PC-9 (cell line): ENCODE data around the gene FBN1. TPM values are rescaled to one million over a fixed set of nuclear protein-coding genes. Genes with fewer than 3 reads are reported as not detected.
A peak's percentile ranks its signal among the peaks of the same experiment; 100 is the strongest.

Source experiments
- BruUV-seq: library from RNA; stranded (reverse); fragments of 400-500 nt; replicated peaks from 2 replicates; lab custom pipeline; 2021; lab: Mats Ljungman, UMichigan
- CTCF ChIA-PET: fragments of 300-600 bp; sonication (Branson Sonifier 250); formaldehyde crosslinking; loops from one replicate; lab custom pipeline; 2022; ENCODE audit warnings: antibody characterized with exemption; lab: Charles Lee
- POLR2A ChIA-PET: fragments of 300-600 bp; sonication (Branson Sonifier 250); formaldehyde crosslinking; loops from one replicate; lab custom pipeline; 2022; ENCODE audit warnings: antibody characterized with exemption; ENCODE audit not compliant: unreplicated experiment; lab: Charles Lee
- DNase-seq, 2 experiments: peaks; one replicate each; pipeline versions ENCODE4 v3.0.0 to v3.0.0-alpha.2; 2015 to 2022; ENCODE audit warnings: mixed read lengths in 1 of 2
- H2AFZ ChIP-seq: fragments of 200-600 bp; sonication (generic); 2 replicates; pipeline ENCODE4 v1.8.1; 2017; ENCODE audit warnings: antibody characterized with exemption
- H3F3A ChIP-seq: fragments of 200-600 bp; sonication (generic); 2 replicates; pipeline ENCODE4 v1.8.1; 2017; ENCODE audit warnings: antibody characterized with exemption, mild to moderate bottlenecking, low read depth; ENCODE audit not compliant: insufficient read depth
- H3K27ac ChIP-seq: fragments of 200-600 bp; sonication (generic); 2 replicates; pipeline ENCODE4 v1.6.1; 2016; ENCODE audit warnings: mixed run types
- H3K27me3 ChIP-seq: fragments of 200-600 bp; sonication (generic); 2 replicates; pipeline ENCODE4 v1.6.1; 2016; ENCODE audit warnings: low read depth, mixed run types; ENCODE audit not compliant: insufficient read depth
- H3K36me3 ChIP-seq: fragments of 200-600 bp; sonication (generic); 2 replicates; pipeline ENCODE4 v1.6.1; 2016; ENCODE audit warnings: low read depth, mixed run types
- H3K4me1 ChIP-seq: fragments of 200-600 bp; sonication (generic); replicated peaks from 2 replicates; pipeline ENCODE4 v1.6.1; 2016; ENCODE audit warnings: mixed run types; ENCODE audit not compliant: insufficient read depth
- H3K4me2 ChIP-seq: fragments of 200-600 bp; sonication (generic); 2 replicates; pipeline ENCODE4 v1.6.1; 2017; ENCODE audit warnings: mixed run types
- H3K4me3 ChIP-seq: fragments of 200-600 bp; sonication (generic); 2 replicates; pipeline ENCODE4 v1.6.1; 2016; ENCODE audit warnings: mixed run types
- H3K79me2 ChIP-seq: fragments of 200-600 bp; sonication (generic); 2 replicates; pipeline ENCODE4 v1.6.1; 2017; ENCODE audit warnings: low read depth, mixed run types
- H3K9me2 ChIP-seq: fragments of 200-600 bp; sonication (generic); 2 replicates; pipeline ENCODE4 v1.8.1; 2017; ENCODE audit warnings: mild to moderate bottlenecking; ENCODE audit not compliant: insufficient read depth
- H3K9me3 ChIP-seq: fragments of 200-600 bp; sonication (generic); 2 replicates; pipeline ENCODE4 v1.8.1; 2016; ENCODE audit warnings: low read depth; ENCODE audit not compliant: insufficient read depth
- H4K20me1 ChIP-seq: fragments of 200-600 bp; sonication (generic); 2 replicates; pipeline ENCODE4 v1.8.1; 2017; ENCODE audit not compliant: insufficient read depth
- CTCF ChIP-seq: fragments of 200-600 bp; sonication (generic); conservative IDR thresholded peaks from 2 replicates; pipeline ENCODE4 v1.6.1; 2017; ENCODE audit warnings: mixed run types, antibody characterized with exemption, mild to moderate bottlenecking, moderate library complexity
- EZH2 ChIP-seq: fragments of 200-600 bp; sonication (generic); IDR thresholded peaks from 2 replicates; pipeline ENCODE4 v1.8.0; 2017; ENCODE audit warnings: antibody characterized with exemption, low read depth
- intact Hi-C: fragments of 100-400 bp; cut with micrococcal nuclease; formaldehyde crosslinking; loops from one replicate; pipeline ENCODE4 v1.10.0; 2022; ENCODE audit not compliant: unreplicated experiment
- total RNA-seq: library from RNA; stranded (reverse); gene quantifications from 2 replicates; pipeline ENCODE4 v1.2.3, GENCODE V29; 2021

Gene FBN1
- total RNA-seq, 1 experiment from 2014 or later: 1.3 TPM

GRCh38 chr15:48415036-48415886 lies 230.2 kb downstream of the FBN1 start:
- no TSS peak for BruUV-seq
- no peaks in the 10 kb centered on the region for H3K36me3 ChIP-seq
- no peaks in the 10 kb centered on the region for H3K27me3 ChIP-seq
- H3K27ac ChIP-seq: no peak overlapping the region
- H2AFZ ChIP-seq: no peak overlapping the region
- no peaks in the 10 kb centered on the region for H3K9me3 ChIP-seq
- no peaks in the 10 kb centered on the region for H3K79me2 ChIP-seq
- H4K20me1 ChIP-seq: no peaks in the 10 kb centered on the region
- no peak overlapping the region for H3K4me3 ChIP-seq
- POLR2A ChIA-PET: no interaction called here
- no peaks in the 10 kb centered on the region for H3K4me1 ChIP-seq
- intact Hi-C loops: loop anchor here (5.0 kb wide), 1 partner anchor 43 kb away; no protein-coding TSS in a partner anchor
- DNase-seq: peak in 1 of 2 experiments; percentile 16
- H3K4me2 ChIP-seq: no peak overlapping the region
- CTCF ChIA-PET: no interaction called here
- no peaks in the 10 kb centered on the region for H3F3A ChIP-seq
- no peaks in the 10 kb centered on the region for H3K9me2 ChIP-seq
- no peak for TF ChIP-seq EZH2
- TF ChIP-seq CTCF: no peak

GRCh38 chr15:48414015-48414414 lies 231.5 kb downstream of the FBN1 start:
- no peaks in the 10 kb centered on the region for H3K9me3 ChIP-seq
- no peaks in the 10 kb centered on the region for H4K20me1 ChIP-seq
- H3K4me1 ChIP-seq: no peaks in the 10 kb centered on the region
- CTCF ChIA-PET: no interaction called here
- intact Hi-C loops: no loop called here
- no peaks in the 10 kb centered on the region for H3K79me2 ChIP-seq
- H3K9me2 ChIP-seq: no peaks in the 10 kb centered on the region
- H2AFZ ChIP-seq: no peak overlapping the region
- DNase-seq: no peak
- H3K4me2 ChIP-seq: no peak overlapping the region
- no peak for TF ChIP-seq EZH2
- no peak for TF ChIP-seq CTCF
- POLR2A ChIA-PET: no interaction called here
- H3K27me3 ChIP-seq: no peaks in the 10 kb centered on the region
- BruUV-seq: no TSS peak
- no peaks in the 10 kb centered on the region for H3F3A ChIP-seq
- H3K36me3 ChIP-seq: no peaks in the 10 kb centered on the region
- H3K4me3 ChIP-seq: no peak overlapping the region
- no peak overlapping the region for H3K27ac ChIP-seq

- no peak overlapping the region for H3K4me2 ChIP-seq
- intact Hi-C loops: no loop called here
- CTCF ChIA-PET: no interaction called here
Measured at GRCh38 chr15:48413304-48413703, 232.2 kb downstream of the FBN1 start.

More at GRCh38 chr15:48413304-48413703, 232.2 kb downstream of the FBN1 start:
- H3K4me1 ChIP-seq: no peaks in the 10 kb centered on the region
- TF ChIP-seq CTCF (no peak), EZH2 (no peak)
- no peaks in the 10 kb centered on the region for H3K9me2 ChIP-seq
- H2AFZ ChIP-seq: no peak overlapping the region
- POLR2A ChIA-PET: no interaction called here
- no peak overlapping the region for H3K4me3 ChIP-seq
- H3F3A ChIP-seq: no peaks in the 10 kb centered on the region
- H3K79me2 ChIP-seq: no peaks in the 10 kb centered on the region
- no peaks in the 10 kb centered on the region for H4K20me1 ChIP-seq
- no peak for DNase-seq
- no TSS peak for BruUV-seq
- H3K27me3 ChIP-seq: no peaks in the 10 kb centered on the region
- H3K9me3 ChIP-seq: no peaks in the 10 kb centered on the region
- H3K36me3 ChIP-seq: no peaks in the 10 kb centered on the region
- H3K27ac ChIP-seq: no peak overlapping the region
